ENCODE measurements around the gene LMF1.
"Not testable (repeated sequence)": the region's sequence is repeated elsewhere in the genome, so short reads cannot be mapped to it uniquely, and the experiment has no call there.

The LMF1 gene

GRCh38 chr16:882671-883070 lies 88.1 kb downstream of the LMF1 start:
- FAIRE-seq; DNase-seq (ENCODE audit: low spot score): not testable (repeated sequence)

- DNase-seq (ENCODE audit: low spot score) (no peak), FAIRE-seq (no peak)
Observed at GRCh38 chr16:882256-882655, 88.5 kb downstream of the LMF1 start.

- no peak for FAIRE-seq
Observed at GRCh38 chr16:881219-882097, 89.3 kb downstream of the LMF1 start.

GRCh38 chr16:880471-881171 lies 90.2 kb downstream of the LMF1 start:
- DNase-seq (ENCODE audit: low spot score) (no peak), FAIRE-seq (no peak)

More at GRCh38 chr16:881219-882097, 89.3 kb downstream of the LMF1 start:
- no peak for DNase-seq (ENCODE audit: low spot score)

GRCh38 chr16:879986-880385 lies 90.8 kb downstream of the LMF1 start:
- FAIRE-seq = no peak
- DNase-seq (ENCODE audit: low spot score) = no peak

GRCh38 chr16:879461-879861 lies 91.3 kb downstream of the LMF1 start:
- no peak for FAIRE-seq
- DNase-seq (ENCODE audit: low spot score) = no peak

GRCh38 chr16:878886-879285 lies 91.9 kb downstream of the LMF1 start:
- FAIRE-seq = no peak
- DNase-seq (ENCODE audit: low spot score) = no peak

- DNase-seq (ENCODE audit: low spot score) (no peak), FAIRE-seq (no peak)
Observed at GRCh38 chr16:878072-878784, 92.6 kb downstream of the LMF1 start.

GRCh38 chr16:877242-878071 lies 93.3 kb downstream of the LMF1 start:
- DNase-seq (ENCODE audit: low spot score) (no peak), FAIRE-seq (no peak)

- no peak for FAIRE-seq
- DNase-seq (ENCODE audit: low spot score) = no peak
Observed at GRCh38 chr16:876523-877241, 94.1 kb downstream of the LMF1 start.

GRCh38 chr16:876041-876335 lies 94.8 kb downstream of the LMF1 start:
- FAIRE-seq = no peak

GRCh38 chr16:875182-876040 lies 95.4 kb downstream of the LMF1 start:
- FAIRE-seq (no peak), DNase-seq (ENCODE audit: low spot score) (no peak)

More at GRCh38 chr16:876041-876335, 94.8 kb downstream of the LMF1 start:
- no peak for DNase-seq (ENCODE audit: low spot score)

GRCh38 chr16:874366-875181 lies 96.2 kb downstream of the LMF1 start:
- DNase-seq (ENCODE audit: low spot score) (no peak), FAIRE-seq (no peak)

- FAIRE-seq (no peak), DNase-seq (ENCODE audit: low spot score) (no peak)
Observed at GRCh38 chr16:873889-874288, 96.9 kb downstream of the LMF1 start.

GRCh38 chr16:873243-873661 lies 97.5 kb downstream of the LMF1 start:
- DNase-seq (ENCODE audit: low spot score) = no peak
- no peak for FAIRE-seq

GRCh38 chr16:872436-873242 lies 98.1 kb downstream of the LMF1 start:
- FAIRE-seq (no peak), DNase-seq (ENCODE audit: low spot score) (no peak)

- DNase-seq (ENCODE audit: low spot score) = no peak
- no peak for FAIRE-seq
Observed at GRCh38 chr16:871562-872345, 99.0 kb downstream of the LMF1 start.
